NT2/D1 (cell line): ENCODE measurements around the gene MSMP.

Source experiments
- DNase-seq: peaks from one replicate; pipeline ENCODE4 v3.0.0-alpha.2; 2011; ENCODE audit warnings: low read depth, low spot score
- H3K27me3 ChIP-seq: 2 replicates; pipeline ENCODE4 v1.6.0; 2011; ENCODE audit warnings: mild to moderate bottlenecking; ENCODE audit not compliant: insufficient read length, insufficient read depth
- H3K36me3 ChIP-seq: 2 replicates; pipeline ENCODE4 v1.6.1; 2011; ENCODE audit warnings: mild to moderate bottlenecking, low read length, mixed read lengths; ENCODE audit not compliant: insufficient read depth, insufficient read length
- H3K4me1 ChIP-seq: 2 replicates; pipeline ENCODE4 v1.5.1; 2011; ENCODE audit not compliant: insufficient read depth, insufficient read length
- H3K4me3 ChIP-seq: 2 replicates; pipeline ENCODE4 v1.5.1; 2011; ENCODE audit warnings: low read depth; ENCODE audit not compliant: insufficient read length
- H3K9ac ChIP-seq: 2 replicates; pipeline ENCODE4 v1.6.0; 2011; ENCODE audit warnings: low read depth; ENCODE audit not compliant: insufficient read length
- H3K9me3 ChIP-seq: 2 replicates; pipeline ENCODE4 v1.5.1; 2011; ENCODE audit warnings: mild to moderate bottlenecking, low read length; ENCODE audit not compliant: insufficient read depth
- SUZ12 ChIP-seq: IDR thresholded peaks from 2 replicates; pipeline ENCODE4 v1.6.1; 2011; ENCODE audit not compliant: insufficient read length, insufficient read depth; ENCODE audit errors: extremely low read depth
- YY1 ChIP-seq: IDR thresholded peaks from 2 replicates; pipeline ENCODE4 v1.6.1; 2011; ENCODE audit not compliant: insufficient read length, insufficient read depth
- ZNF274 ChIP-seq: IDR thresholded peaks from 2 replicates; pipeline ENCODE4 v1.6.1; 2011; ENCODE audit warnings: mild to moderate bottlenecking, low read depth, low read length

The MSMP gene

GRCh38 chr9:35792826-35793225, 38.8 kb upstream of the MSMP start:
- Histone ChIP-seq H3K4me3 (no peak overlapping the region), H3K9ac (no peak overlapping the region), H3K4me1 (peaks cover 4% of the 10 kb centered on the region)

GRCh38 chr9:35792024-35792813, 38.1 kb upstream of the MSMP start:
- TF ChIP-seq YY1 (no peak), SUZ12 (no peak), ZNF274 (no peak)
- H3K36me3 ChIP-seq, result no peaks in the 10 kb centered on the region
- H3K4me3 ChIP-seq, result peak overlapping the region; percentile 69
- peak overlapping the region; percentile 74 for H3K9ac ChIP-seq
- peaks cover 4% of the 10 kb centered on the region for H3K4me1 ChIP-seq
- H3K9me3 ChIP-seq, result no peaks in the 10 kb centered on the region
- DNase-seq, result no peak
- peaks cover 9% of the 10 kb centered on the region for H3K27me3 ChIP-seq

More at GRCh38 chr9:35792826-35793225, 38.8 kb upstream of the MSMP start:
- H3K27me3 ChIP-seq, result peaks cover 9% of the 10 kb centered on the region
- DNase-seq, result no peak
- no peak for TF ChIP-seq ZNF274
- TF ChIP-seq YY1, result no peak
- no peaks in the 10 kb centered on the region for H3K36me3 ChIP-seq
- H3K9me3 ChIP-seq, result no peaks in the 10 kb centered on the region

DNA sequence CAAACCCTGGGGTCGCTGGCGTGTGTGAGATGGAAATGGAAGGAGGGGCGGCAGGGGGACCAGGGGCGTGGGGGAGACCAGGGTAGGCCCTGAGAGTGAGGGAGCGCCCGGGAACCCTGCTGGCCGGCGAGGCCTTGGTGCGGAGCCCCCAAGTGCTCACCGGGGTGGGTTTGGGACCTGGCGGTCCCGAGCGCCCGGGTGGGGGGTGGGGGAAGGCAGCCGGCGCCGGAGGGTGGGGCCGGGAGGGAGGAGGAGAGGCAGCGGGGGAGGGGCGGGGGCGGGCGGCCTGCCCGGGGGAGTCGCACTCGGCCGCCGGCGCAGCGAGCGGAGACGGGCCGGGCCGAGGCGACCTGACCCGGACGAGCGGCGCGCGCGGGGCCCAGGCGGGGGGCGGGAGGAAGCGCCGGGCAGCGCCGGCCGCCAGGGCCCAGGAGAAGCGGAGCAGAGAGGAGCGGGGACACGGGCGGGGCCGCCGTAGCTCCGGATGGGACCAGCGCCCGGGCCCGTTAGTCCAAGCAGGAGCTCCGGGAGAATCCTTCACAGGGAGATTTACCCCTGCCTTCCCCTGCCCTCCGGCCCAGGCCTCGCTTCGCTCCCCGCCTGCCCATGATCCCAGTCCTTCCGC, 37.3 kb upstream of the MSMP start, which contains the start of gene NPR2:
NPR2 (plus strand) TSS at position 295 of the 625 bp plus-strand sequence. CDS start 818 bp downstream, outside the sequence.
- no peaks in the 10 kb centered on the region for H3K9me3 ChIP-seq
- TF ChIP-seq YY1 (no peak), SUZ12 (no peak), ZNF274 (no peak)
- H3K9ac ChIP-seq, result peak within 1 kb of the TSS; percentile 80
- no peak for DNase-seq
- peak within 1 kb of the TSS; percentile 69 for H3K4me3 ChIP-seq
- peaks cover 9% of the 10 kb centered on the region for H3K27me3 ChIP-seq
- peaks cover 4% of the 10 kb centered on the region for H3K4me1 ChIP-seq
- no peaks in the 10 kb centered on the region for H3K36me3 ChIP-seq

GRCh38 chr9:35790385-35791296, 36.6 kb upstream of the MSMP start:
- Histone ChIP-seq H3K9ac (peak overlapping the region; percentile 80), H3K36me3 (no peaks in the 10 kb centered on the region), H3K4me1 (peaks cover 4% of the 10 kb centered on the region), H3K9me3 (no peaks in the 10 kb centered on the region), H3K4me3 (peak overlapping the region; percentile 20), H3K27me3 (peaks cover 9% of the 10 kb centered on the region)
- DNase-seq, result peak; percentile 62
- no peak for TF ChIP-seq ZNF274
- TF ChIP-seq YY1, result no peak
- no peak for TF ChIP-seq SUZ12

DNA sequence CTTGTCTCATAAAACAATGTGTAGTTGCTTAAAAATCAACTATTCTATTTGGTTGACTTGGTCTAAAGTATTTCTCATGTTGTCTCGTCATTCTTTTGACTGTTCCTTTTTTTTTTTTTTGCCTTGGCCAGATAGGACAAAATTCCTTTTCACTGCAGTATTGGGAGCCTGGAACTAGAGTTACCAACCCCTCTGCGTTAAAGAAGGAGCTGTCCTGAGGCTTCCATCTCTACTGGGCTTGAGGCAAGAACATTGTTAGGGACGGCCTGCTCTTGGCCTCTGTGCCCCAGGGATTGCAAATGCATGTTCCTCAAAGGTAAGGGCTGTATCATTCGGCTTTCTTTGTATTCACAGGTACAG, 35.9 kb upstream of the MSMP start:
- no peak for DNase-seq
- Histone ChIP-seq H3K4me1 (peaks cover 4% of the 10 kb centered on the region), H3K9ac (peak overlapping the region; percentile 27), H3K36me3 (no peaks in the 10 kb centered on the region), H3K9me3 (no peaks in the 10 kb centered on the region), H3K4me3 (no peak overlapping the region), H3K27me3 (peaks cover 9% of the 10 kb centered on the region)
- no peak for TF ChIP-seq SUZ12
- TF ChIP-seq ZNF274, result no peak
- no peak for TF ChIP-seq YY1

GRCh38 chr9:35789541-35789940, 35.5 kb upstream of the MSMP start:
- Histone ChIP-seq H3K27me3 (peaks cover 9% of the 10 kb centered on the region), H3K9me3 (no peaks in the 10 kb centered on the region), H3K36me3 (no peaks in the 10 kb centered on the region), H3K4me3 (no peak overlapping the region), H3K9ac (no peak overlapping the region), H3K4me1 (peaks cover 4% of the 10 kb centered on the region)
- no peak for DNase-seq
- TF ChIP-seq SUZ12 (no peak), ZNF274 (no peak), YY1 (no peak)

GRCh38 chr9:35783418-35783817, 29.3 kb upstream of the MSMP start:
- Histone ChIP-seq H3K27me3 (no peaks in the 10 kb centered on the region), H3K4me1 (no peaks in the 10 kb centered on the region), H3K36me3 (no peaks in the 10 kb centered on the region), H3K9me3 (no peaks in the 10 kb centered on the region), H3K4me3 (no peak overlapping the region), H3K9ac (no peak overlapping the region)
- TF ChIP-seq YY1, result no peak
- TF ChIP-seq SUZ12, result no peak
- no peak for TF ChIP-seq ZNF274
- DNase-seq, result no peak
